Adrenal gland (tissue), 5 donors: ENCODE data around the gene SCUBE1.

Source experiments
- POLR2A ChIP-seq, 2 donors: fragments of 450-650 bp; IDR thresholded peaks; one replicate each; pipeline ENCODE4 v1.6.1; 2017; ENCODE audit warnings: antibody characterized with exemption in 2 of 2, mild to moderate bottlenecking in 2 of 2, moderate library complexity in 1 of 2
- TF ChIP-seq, protein P1 (sequence below), 6 experiments: fragments of 450-650 bp in 4 of 6; fragments of 200-600 bp in 2 of 6; sonication (generic) in 1 of 6; IDR thresholded peaks; 1 replicate in 5 of 6; 2 replicates in 1 of 6; pipeline versions ENCODE4 v1.5.1 to v1.8.0; 2016 to 2021; ENCODE audit warnings: antibody characterized with exemption in 6 of 6, mild to moderate bottlenecking in 2 of 6, moderate library complexity in 1 of 6
- donor health status: DM: no; HTN: no; CAD: no.

DNA sequence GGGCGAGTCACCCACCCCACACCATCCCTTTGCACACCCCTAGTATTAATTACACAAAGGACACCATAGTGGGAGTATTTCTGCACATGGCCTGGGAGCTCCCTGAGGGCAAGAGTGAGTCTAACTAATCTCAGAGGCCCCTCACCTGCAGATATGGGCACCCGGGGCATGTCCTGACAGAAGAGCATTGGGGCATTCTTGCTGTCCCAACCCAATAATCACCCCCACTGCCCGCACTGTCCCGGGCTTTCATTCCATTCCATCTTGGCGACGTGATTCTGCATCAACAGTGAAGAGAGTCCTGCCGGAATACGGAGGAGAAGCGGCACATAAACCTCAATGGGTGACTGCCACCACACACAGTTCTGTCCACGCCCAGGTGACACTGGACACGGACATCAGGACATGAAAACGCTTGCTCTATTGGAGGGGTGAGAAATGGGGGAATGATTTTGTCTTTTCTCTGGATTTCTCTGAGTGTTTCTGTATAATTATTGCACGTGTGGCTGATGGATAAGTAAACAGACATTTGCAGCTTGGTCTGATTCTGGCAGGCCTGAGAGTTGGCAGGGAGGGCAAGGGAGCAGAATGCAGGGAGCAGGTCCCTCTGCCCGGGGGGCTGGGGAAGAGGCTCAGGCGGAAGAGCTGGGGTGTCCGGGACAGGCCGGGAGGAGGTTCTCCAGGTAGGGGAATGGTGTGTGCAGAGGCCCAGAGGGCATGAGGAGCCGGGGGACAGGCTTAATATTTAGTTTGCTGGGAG, 38.2 kb downstream of the SCUBE1 start:
- TF ChIP-seq, protein P1, sequence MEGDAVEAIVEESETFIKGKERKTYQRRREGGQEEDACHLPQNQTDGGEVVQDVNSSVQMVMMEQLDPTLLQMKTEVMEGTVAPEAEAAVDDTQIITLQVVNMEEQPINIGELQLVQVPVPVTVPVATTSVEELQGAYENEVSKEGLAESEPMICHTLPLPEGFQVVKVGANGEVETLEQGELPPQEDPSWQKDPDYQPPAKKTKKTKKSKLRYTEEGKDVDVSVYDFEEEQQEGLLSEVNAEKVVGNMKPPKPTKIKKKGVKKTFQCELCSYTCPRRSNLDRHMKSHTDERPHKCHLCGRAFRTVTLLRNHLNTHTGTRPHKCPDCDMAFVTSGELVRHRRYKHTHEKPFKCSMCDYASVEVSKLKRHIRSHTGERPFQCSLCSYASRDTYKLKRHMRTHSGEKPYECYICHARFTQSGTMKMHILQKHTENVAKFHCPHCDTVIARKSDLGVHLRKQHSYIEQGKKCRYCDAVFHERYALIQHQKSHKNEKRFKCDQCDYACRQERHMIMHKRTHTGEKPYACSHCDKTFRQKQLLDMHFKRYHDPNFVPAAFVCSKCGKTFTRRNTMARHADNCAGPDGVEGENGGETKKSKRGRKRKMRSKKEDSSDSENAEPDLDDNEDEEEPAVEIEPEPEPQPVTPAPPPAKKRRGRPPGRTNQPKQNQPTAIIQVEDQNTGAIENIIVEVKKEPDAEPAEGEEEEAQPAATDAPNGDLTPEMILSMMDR (IDR thresholded peaks at IDR 0.05): no peak
- TF ChIP-seq POLR2A (IDR thresholded peaks at IDR 0.05): no peak
